ENCODE data around the gene TP53I13.
"Not testable (repeated sequence)": the region's sequence is repeated elsewhere in the genome, so short reads cannot be mapped to it uniquely, and the experiment has no call there.

TP53I13 gene, protein sequence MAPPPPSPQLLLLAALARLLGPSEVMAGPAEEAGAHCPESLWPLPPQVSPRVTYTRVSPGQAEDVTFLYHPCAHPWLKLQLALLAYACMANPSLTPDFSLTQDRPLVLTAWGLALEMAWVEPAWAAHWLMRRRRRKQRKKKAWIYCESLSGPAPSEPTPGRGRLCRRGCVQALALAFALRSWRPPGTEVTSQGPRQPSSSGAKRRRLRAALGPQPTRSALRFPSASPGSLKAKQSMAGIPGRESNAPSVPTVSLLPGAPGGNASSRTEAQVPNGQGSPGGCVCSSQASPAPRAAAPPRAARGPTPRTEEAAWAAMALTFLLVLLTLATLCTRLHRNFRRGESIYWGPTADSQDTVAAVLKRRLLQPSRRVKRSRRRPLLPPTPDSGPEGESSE

DNA sequence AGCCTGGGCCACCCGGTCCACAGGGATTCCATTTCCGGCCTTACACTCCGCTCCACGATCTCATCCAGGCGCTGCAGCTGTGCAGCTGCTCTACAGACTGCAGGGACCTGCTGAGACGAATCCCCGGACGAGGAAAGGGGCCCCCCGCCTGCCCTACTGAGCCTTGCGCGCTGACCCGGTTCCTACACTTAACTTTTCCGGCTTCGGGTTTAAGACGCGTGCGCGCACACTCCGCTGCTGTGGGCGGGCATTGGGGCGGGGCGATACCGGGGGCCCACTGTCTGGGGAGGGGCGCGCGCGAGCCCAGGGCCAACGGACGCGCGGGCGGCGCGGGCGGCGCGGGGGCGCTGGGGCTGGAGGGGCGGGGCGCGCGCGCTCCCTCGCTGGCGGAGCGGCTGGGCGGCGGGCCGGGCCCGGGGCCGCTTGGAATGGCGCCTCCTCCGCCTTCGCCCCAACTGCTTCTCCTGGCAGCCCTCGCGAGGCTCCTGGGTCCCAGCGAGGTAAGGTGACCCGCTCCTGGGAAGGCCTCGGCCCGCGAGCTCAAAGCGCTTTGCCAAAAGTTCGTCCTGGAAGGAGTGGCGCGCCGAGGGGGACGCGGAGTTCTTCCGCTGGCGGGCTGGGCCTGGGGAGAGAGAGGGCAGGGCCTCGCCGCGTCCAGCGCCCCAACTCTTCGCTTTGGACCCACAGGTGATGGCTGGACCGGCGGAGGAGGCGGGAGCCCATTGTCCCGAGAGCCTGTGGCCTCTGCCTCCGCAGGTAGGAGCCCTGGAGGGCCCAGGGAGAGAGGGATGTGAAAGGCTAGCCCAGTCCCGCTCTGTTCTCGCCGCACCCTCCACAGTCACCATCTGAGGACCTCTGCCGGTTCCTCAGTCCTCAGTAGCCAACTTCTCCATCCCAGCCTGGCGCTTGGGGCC is at the start of gene TP53I13:
TP53I13 (plus strand) TSS at position 371 of the 914 bp plus-strand sequence; CDS start at position 429, 58 bp downstream.
- DNase-seq, result peak; percentile 61 to 70

DNA sequence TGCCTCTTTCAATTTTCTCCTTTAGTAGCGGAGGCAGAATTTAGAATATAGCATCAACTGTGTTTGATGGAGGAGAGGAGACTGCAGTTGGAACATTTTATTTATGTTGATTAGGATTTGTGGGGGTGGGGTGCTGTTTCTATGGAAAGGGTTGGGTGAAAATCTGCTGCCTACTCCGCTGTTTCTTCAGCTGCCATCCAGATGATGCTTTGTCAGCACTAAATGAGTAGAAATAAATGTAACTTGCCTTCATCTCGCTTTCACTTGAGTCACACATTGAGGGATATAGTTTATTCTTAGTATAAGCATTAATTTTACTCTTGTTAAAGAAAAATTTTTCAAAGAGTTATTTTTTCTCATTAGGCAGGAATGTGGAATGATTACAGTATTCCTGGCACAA is 43.8 kb upstream of the TP53I13 start:
- DNase-seq, result no peak

DNA sequence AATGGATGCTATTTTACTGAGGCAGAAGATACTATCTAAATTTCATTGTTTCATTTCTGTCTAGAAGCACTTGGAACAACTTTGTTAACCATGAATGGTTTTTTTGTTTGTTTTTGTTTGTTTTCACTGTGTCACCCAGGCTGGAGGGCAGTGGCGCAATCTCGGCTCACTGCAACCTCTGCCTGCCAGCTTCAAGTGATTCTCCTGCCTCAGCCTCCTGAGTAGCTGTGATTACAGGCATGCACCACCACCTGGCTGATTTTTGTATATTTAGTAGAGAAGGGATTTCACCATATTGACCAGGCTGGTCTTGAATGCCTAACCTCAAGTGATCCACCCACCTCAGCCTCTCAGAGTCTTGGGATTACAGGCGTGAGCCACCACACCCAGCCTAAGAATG is 42.2 kb upstream of the TP53I13 start:
- no peak for DNase-seq

DNA sequence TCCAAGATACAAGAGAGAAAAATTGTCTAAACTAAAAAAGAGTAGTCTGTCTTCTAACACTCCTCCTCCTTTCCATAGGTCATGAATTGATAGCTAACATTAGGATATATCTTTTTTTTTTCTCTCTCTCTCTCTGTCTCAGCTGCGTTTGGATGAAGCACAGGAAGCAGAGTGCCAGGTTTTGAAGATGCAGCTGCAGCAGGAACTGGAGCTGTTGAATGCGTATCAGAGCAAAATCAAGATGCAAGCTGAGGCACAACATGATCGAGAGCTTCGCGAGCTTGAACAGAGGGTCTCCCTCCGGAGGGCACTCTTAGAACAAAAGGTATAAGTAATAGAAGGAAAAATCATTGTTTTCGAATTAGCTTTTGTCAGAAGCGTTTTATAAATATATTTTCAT is 34.5 kb upstream of the TP53I13 start:
- DNase-seq, result no peak

DNA sequence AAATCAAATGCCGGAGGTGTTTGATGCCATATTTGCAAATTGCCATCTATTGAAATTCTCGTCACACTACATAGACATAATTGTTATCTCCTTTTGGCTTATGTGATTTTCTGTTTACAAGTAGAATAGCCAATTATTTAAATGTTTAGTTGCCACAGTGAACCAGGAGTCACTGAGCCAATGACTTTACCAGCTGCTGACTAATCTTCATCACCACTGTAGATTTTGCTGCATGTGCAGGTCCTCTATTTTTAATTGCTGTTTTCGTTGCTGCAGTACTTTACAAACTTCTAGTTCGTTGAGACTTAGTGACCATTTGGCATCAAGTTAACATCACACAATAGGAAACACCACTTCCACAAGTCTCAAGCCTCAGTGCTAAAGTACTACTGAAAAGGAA is 24.4 kb upstream of the TP53I13 start:
- DNase-seq, result no peak

DNA sequence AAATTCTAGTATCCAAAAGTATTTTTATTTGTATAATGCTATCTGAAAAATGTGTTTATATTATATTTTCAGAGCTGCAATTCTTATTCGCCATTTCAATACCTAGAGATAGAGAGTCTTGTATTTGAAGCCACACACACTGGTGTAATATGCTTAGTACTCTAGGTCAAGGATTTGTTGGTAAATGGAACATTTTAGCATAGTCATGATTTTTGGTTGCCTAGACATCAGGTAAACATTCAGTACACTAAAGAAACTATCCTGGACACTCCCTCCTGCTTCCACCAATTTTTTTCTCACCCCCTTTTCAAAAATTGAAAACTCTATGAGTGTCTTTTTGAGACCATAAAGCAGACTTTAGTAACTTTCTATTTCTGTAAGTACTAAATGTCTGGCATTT is 22.4 kb upstream of the TP53I13 start:
- DNase-seq, result no peak

DNA sequence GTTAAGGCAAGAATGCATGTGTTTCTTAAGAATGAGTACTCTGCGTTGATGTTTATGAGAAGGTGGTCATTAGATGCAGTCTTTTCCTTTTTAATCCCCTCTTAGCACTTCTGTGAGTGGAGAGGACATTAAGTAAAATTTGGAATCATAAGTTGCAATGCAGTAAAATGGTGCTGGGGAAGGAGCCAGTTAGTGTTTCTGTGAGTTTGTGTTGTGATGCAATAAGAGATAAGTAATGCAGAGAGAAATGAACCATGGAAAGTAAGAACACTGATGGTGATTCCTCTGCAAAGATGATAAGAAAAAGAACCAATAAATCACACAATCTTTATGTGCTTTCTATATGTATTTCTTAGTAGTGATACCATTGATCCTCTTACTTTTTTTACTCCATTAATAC is 21.7 kb upstream of the TP53I13 start:
- DNase-seq, result no peak

DNA sequence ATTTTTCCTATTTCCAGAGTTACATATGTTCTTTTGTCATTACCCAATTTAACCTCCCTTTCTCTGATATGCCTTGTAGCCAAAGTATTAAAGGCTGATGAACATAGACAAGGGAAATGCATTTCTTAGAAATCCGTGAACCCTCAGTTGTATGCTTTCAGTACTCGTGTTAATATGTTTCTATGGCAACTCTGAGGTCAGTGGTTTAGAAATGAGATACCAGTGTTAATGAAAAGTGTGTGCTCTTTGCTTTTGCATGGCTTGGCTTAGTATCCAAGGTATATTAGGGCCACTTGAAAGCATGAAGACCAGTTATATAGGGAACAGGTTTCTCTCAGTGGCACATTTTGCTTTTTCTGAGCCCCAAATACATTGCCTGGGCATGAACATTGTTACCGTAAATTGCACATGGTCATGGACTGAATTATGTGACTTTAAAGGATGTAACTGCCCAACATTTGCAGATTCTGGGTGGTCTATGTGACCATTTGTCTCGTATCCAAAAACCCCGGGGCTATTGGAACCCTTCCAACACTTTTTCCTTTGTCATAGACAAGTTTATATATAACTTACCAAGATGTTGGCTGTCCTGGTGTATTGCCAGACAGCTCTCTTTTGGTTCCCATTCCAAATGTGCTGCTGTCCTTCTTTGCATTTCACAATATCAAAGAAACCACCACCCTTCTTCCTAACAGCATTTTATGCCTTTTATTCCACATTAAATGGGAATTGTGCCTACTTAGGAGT is 19.2 kb upstream of the TP53I13 start:
- DNase-seq, result no peak

DNA sequence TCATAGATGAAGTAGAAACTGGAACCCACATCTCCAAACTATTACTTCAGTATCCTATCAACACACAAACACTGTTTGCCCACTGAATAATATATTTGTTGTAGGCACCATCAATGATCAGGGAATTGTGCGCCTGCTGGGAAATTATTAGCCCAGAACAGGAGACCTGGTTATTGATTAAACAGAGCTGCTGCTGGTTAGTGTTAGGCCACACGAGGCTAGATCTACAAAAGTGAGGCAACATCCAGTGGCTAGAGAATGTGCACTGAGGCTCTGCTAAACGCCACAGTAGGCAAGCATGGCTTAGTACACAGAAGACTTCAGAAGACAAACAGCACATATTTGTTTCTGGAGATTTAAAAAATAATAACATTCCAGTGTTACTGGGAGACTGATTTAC is 12.7 kb upstream of the TP53I13 start:
- no peak for DNase-seq

DNA sequence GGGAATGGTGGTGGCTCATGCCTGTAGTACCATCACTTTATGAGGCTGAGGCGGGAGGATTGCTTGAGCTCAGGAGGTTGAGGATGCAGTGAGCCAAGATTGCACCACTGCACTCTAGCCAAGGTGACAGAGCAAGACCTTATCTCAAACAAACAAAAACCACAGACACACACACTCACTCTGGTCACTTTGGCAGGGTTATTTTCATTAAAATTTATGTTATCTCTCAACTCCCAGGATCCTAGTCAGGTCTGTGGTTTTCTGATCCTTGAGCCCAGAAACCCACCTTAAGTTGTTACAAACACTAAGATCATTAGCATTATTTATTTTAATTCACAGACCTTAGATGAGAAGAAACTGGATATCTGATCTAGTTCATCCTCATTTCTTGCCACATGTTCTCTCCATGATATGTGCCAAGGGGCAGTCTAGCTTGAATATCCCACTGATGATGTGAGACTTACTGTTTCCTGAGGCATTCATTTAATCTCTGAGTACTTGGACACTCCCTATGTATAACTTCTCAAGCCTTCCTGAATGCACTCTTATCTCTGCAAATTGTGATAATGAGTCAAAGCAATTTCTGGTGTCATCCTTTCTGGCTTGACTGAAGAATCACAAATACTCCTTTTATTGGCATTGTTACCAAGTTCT is 11.3 kb upstream of the TP53I13 start:
- DNase-seq, result no peak

DNA sequence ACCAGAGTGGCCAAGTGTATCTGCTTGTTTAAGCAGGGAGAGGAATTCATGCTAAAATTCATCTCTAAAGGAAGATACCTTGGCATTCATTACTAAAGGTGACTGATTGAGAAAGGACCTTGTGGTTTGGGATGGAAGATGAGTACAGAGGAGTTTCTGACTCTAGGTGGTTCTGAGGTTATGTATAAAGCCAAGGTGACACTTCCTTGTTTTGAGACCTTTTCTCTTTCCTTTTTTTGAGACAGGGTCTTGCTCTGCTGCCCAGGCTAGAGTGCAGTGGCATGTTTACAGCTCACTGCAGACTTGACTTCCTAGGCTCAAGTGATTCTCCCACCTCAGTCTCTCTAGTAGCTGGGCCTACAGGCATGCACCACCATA is 10.8 kb upstream of the TP53I13 start:
- no peak for DNase-seq

DNA sequence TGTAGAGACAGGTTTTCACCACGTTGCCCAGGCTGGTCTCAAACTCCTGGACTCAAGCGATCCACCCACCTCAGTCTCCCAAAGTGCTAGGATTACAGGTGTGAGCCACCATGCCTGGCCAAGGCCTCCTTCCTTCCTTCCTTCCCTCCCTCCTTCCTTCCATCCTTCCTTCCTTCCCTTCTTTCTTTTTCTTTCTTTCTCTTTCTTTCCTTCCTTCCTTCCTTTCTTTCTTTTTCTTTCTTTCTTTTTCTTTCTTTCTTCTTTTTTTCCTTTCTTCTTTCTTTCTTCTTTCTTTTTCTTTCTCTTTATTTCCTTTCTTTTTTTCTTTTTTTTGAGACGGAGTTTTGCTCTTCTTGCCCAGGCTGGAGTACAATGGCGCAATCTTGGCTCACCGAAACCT is 10.4 kb upstream of the TP53I13 start:
- not testable (repeated sequence) for DNase-seq

DNA sequence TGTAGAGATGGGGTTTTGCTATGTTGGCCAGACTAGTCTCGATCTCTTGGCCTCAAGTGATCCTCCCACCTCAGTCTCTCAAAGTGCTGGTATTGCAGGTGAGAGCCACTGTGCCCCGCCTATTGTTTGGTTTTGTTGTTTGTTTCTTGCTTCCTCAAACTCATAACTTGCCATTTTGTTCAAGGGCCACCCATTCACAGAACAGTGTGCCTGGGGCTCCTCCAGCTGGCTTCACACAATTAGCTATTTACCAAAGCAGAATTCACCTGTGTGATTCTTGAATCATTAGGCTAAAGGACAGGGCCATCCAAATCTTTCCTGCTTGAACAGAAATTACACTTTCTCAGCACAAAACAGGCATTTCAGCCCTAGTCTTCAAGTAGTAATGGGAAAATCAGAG is 8.9 kb upstream of the TP53I13 start:
- DNase-seq, result no peak

DNA sequence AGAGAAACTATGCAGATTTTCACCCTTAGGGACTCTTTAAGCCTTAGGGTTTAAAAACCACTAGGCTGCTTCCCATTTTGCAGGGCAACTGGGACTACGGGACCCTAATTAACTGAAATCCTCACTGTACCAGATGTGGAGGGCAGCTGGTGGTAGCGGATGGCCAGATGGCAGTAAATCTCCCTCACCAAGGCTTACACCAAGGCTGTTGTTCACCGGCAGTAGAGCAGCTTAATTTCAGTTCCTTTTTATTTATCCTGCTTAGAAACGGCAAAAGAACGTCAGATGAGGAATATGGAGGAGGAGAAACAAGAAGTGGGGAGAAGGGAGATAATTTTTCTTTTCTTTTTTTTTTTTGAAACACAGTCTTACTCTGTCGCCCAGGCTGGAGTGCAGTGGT is 8.2 kb upstream of the TP53I13 start:
- peak in 1 of 2 donors; percentile 25 for DNase-seq

DNA sequence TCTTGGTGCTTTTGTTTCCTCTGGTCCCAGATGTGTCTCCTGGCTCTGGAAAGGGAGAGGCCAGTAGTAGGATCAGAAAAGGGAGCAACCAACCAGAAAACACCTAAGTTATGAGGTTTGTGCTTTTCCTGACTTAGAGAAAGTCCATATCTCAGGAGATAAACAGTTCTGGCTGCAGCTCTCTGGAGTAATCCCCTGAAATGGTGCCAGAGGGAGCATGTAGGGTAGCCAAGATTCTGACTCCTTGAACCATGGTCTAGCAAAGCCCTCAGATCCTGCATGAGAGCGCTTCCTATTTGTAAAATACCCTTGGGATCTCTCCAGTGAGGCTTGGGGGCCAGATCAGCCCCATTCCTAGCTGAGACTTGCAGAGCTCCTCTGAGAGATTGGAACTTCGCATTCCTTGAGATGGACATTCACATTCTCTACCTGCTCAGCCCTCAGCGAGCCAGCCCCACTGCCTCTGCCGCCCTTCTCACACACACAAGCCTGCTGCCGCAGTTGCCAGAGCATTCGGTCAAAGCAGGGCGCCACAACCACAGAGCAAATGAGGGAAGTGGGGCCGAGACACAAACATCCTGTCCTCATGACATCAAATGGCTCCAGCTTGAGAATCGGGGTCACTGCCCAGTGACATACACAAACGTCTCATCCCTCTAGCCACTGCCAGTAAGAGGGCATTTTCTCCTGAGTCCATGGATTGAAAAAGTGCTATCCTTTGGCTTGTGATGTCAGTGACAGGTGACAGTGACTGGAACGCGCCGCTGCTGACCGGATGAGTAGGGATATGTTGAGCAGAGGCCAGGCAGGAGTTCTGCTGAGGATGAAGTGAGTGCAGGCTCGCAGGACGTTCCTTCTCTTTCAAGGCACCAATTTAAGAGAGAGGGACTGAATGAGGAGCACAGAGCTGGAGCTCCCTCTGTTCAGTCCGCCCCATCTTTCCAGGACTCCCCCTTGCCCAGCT is 6.7 kb upstream of the TP53I13 start:
- peak in 1 of 2 donors; percentile 58 for DNase-seq

DNA sequence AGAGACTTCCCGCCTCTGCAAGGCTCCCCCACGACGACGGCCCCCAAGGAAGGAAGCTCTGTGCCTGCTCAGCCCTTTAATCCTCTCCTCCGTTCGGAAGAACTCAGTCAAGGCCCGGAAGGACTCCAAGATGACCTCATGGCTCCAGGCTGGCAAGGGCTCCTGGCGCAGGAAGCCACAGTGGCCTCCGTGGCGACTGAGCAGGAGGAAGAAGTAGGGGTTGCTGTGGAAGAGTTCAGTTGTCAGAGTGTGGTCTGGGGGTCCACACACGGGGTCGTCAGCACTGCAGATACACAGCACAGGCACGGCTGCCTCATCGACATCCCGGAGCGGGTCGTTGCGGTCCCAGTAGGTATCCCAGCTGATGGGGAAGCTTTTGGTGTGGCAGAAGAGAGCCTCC is 5.9 kb upstream of the TP53I13 start:
- DNase-seq, result no peak

DNA sequence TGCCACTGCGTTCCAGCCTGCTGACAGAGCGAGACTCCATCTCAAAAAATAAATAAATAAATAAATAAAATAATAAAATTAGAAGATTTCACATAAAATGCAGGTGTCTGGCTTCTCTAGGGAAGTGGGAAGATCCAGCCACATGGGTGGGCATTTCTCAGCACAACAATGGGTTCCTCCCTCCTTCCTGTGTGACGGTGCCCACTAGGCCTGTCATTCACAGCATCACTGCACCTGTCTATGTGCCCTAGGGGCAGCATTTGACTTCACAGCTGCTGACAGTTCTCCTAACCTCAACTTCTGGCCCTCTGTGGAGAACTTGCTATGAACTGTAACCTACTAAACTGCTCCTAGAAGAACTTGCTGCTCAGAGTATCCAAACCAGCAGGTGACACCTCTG is 4.7 kb upstream of the TP53I13 start:
- no peak for DNase-seq

DNA sequence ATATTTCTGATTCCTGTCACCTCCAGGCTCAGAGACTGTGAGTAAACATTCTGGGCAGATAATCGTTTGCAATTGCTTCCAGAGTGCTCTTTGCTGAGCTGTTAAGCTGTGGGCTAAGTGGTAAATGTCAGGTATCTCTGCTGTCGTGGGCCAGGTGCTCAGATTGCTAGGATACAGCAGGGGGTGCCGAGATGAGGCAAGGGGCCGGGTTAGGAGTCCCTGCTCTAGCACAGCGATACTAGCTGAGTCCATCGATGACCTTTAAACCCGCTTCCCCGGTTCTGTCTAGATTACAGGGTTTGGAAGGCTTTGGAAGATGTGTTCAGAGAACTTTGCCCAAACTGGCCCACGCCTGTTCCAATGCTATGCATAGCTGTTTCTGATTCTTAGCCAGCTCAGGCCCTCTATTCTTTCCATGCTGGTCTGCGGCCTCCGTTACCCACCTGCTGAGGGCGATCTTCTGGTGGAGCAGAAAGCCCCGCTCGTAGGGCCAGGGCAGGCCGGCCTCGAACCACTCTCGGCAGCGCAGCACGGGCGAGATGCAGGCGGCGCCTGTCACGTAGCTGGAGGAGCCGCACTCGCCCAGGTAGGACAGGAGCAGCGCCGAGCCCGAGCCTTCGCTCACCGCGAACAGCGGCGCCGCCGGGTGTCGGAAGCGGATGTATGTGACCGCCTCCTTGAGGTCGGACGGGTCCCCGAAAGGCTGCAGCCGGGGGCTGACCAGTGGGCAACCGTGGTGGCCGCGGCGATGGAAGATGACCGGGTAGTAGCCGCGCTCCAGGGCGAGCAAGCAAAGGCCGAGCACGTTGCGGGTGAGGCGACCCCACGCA is 2.6 kb upstream of the TP53I13 start:
- DNase-seq, result peak in 1 of 2 donors; percentile 58

DNA sequence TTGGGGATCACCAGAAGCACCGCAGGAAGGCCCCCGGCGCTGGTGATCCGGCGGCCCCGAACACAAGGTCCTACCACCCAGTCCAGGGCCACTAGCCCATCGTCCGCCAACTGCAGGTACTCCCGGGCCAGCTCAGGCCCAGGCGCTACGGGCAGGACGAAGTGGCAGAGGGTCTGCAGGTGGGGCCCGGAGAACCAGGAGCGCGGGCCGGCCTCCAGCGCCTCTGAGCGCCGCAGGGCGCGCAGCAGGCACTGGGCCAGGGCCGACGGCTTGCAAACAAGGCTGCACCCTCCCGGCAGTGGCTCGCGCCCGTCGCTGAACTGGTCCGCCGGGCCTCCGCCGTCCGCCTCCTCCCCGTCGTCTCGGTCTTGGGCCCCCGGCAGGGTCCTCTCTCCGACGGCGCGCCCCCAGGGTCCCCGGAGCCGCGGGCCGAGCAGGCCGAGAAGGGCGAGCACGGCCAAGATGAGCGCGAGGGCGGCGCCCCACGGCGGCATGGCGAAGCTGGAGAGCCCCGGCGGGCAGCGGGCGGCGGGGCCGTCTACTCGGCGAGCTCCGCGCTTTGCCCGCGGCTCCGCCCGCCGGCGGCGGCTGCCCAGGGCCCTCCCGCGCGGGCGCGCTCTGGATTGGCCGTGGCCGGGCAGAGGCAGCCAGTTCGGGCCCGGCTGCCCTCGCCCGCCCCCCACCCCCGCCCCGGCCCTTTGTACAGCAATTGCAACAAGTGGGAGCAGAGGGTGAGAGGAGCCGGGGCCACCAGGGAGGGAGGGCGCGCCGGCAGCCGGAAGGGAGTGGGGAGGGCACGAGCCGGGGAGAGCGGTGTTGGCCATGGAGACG is 1.8 kb upstream of the TP53I13 start, which contains the start of gene ABHD15:
ABHD15 (minus strand) TSS at position 565 of the 831 bp plus-strand sequence; CDS start at position 494, 71 bp downstream.
- DNase-seq, result peak; percentile 36 to 83

DNA sequence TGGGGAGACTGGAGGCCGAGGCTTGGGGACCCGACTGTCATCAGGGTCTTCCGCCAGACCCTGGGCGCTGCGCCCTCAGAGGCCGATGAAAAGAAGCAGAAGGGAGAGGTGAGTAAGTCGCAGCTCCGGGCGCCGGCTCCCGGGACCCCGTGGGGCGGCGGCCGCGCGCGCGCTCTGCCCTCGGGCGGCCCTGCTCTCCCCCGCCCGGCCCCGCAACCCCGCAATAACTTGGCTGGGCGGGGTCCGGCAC is 1.3 kb upstream of the TP53I13 start:
- DNase-seq, result no peak

Data from bone marrow (tissue), 2 donors.